Measurements from ENCODE around the gene CARD18.

CARD18 gene

GRCh38 chr11:105156720-105157119 is 17.2 kb upstream of the CARD18 start:
- Histone ChIP-seq H4K20me1 (ENCODE audit: insufficient read depth, low read length) (no peaks in the 10 kb centered on the region), H3K4me2 (ENCODE audit: low read depth, low read length) (no peak overlapping the region), H3K27ac (ENCODE audit: low read length) (no peak overlapping the region), H3K4me3 (ENCODE audit: low read length) (no peak overlapping the region), H3K36me3 (replicated peaks; ENCODE audit: insufficient read depth, low read length) (no peaks in the 10 kb centered on the region), H3K27me3 (replicated peaks; ENCODE audit: insufficient read depth, low read length) (no peaks in the 10 kb centered on the region), H3K79me2 (ENCODE audit: low read length) (no peaks in the 10 kb centered on the region), H3K9me3 (replicated peaks; ENCODE audit: insufficient read depth, low read length) (no peaks in the 10 kb centered on the region), H3F3A (ENCODE audit: insufficient read depth, low read length) (no peaks in the 10 kb centered on the region), H2AFZ (ENCODE audit: low read length) (no peak overlapping the region), H3K4me1 (ENCODE audit: low read length) (no peaks in the 10 kb centered on the region), H3K9ac (ENCODE audit: low read length) (no peak overlapping the region), H3K9me2 (replicated peaks; ENCODE audit: insufficient read depth, low read length) (no peaks in the 10 kb centered on the region)
- TF ChIP-seq EZH2phosphoT487 (IDR thresholded peaks at IDR 0.05; ENCODE audit: low read length) = no peak
- TF ChIP-seq EZH2 (optimal IDR thresholded peaks at IDR 0.05; ENCODE audit: low read depth, low read length) = no peak
- no peak for TF ChIP-seq CTCF (IDR thresholded peaks at IDR 0.05; ENCODE audit: low read length)
- DNase-seq = no peak

- Histone ChIP-seq H2AFZ (ENCODE audit: low read length) (no peak overlapping the region), H3K4me3 (ENCODE audit: low read length) (no peak overlapping the region), H3K36me3 (replicated peaks; ENCODE audit: insufficient read depth, low read length) (no peaks in the 10 kb centered on the region), H3K9me3 (replicated peaks; ENCODE audit: insufficient read depth, low read length) (no peaks in the 10 kb centered on the region), H3K4me2 (ENCODE audit: low read depth, low read length) (no peak overlapping the region), H3K27ac (ENCODE audit: low read length) (no peak overlapping the region), H3K27me3 (replicated peaks; ENCODE audit: insufficient read depth, low read length) (no peaks in the 10 kb centered on the region), H3K4me1 (ENCODE audit: low read length) (no peaks in the 10 kb centered on the region), H3F3A (ENCODE audit: insufficient read depth, low read length) (no peaks in the 10 kb centered on the region), H3K9ac (ENCODE audit: low read length) (no peak overlapping the region), H3K79me2 (ENCODE audit: low read length) (no peaks in the 10 kb centered on the region), H3K9me2 (replicated peaks; ENCODE audit: insufficient read depth, low read length) (no peaks in the 10 kb centered on the region), H4K20me1 (ENCODE audit: insufficient read depth, low read length) (no peaks in the 10 kb centered on the region)
- DNase-seq = no peak
- TF ChIP-seq EZH2phosphoT487 (IDR thresholded peaks at IDR 0.05; ENCODE audit: low read length) = no peak
- TF ChIP-seq EZH2 (optimal IDR thresholded peaks at IDR 0.05; ENCODE audit: low read depth, low read length) = no peak
- no peak for TF ChIP-seq CTCF (IDR thresholded peaks at IDR 0.05; ENCODE audit: low read length)
Observed at GRCh38 chr11:105156231-105156630, 16.7 kb upstream of the CARD18 start.

- no peak overlapping the region for H3K4me3 ChIP-seq (ENCODE audit: low read length)
- TF ChIP-seq EZH2phosphoT487 (IDR thresholded peaks at IDR 0.05; ENCODE audit: low read length) (no peak), EZH2 (optimal IDR thresholded peaks at IDR 0.05; ENCODE audit: low read depth, low read length) (no peak), CTCF (IDR thresholded peaks at IDR 0.05; ENCODE audit: low read length) (no peak)
- no peaks in the 10 kb centered on the region for H3F3A ChIP-seq (ENCODE audit: insufficient read depth, low read length)
- no peaks in the 10 kb centered on the region for H3K9me2 ChIP-seq (replicated peaks; ENCODE audit: insufficient read depth, low read length)
- H3K36me3 ChIP-seq (replicated peaks; ENCODE audit: insufficient read depth, low read length) = no peaks in the 10 kb centered on the region
- no peaks in the 10 kb centered on the region for H3K4me1 ChIP-seq (ENCODE audit: low read length)
- H4K20me1 ChIP-seq (ENCODE audit: insufficient read depth, low read length) = no peaks in the 10 kb centered on the region
- no peak overlapping the region for H2AFZ ChIP-seq (ENCODE audit: low read length)
- no peak overlapping the region for H3K27ac ChIP-seq (ENCODE audit: low read length)
- no peak for DNase-seq
- H3K9ac ChIP-seq (ENCODE audit: low read length) = no peak overlapping the region
- H3K79me2 ChIP-seq (ENCODE audit: low read length) = no peaks in the 10 kb centered on the region
- no peaks in the 10 kb centered on the region for H3K27me3 ChIP-seq (replicated peaks; ENCODE audit: insufficient read depth, low read length)
- no peaks in the 10 kb centered on the region for H3K9me3 ChIP-seq (replicated peaks; ENCODE audit: insufficient read depth, low read length)
- no peak overlapping the region for H3K4me2 ChIP-seq (ENCODE audit: low read depth, low read length)
Observed at GRCh38 chr11:105155679-105156078, 16.1 kb upstream of the CARD18 start.
